ENCODE measurements around the gene KRTAP20-3. TPM values are rescaled to one million over a fixed set of nuclear protein-coding genes. Genes with fewer than 3 reads are reported as not detected.

KRTAP20-3 gene
- total and polyA plus RNA-seq, 2 donors (not counting 3 experiments of a cell fraction or from before 2014, with no cell fraction given): not detected

GRCh38 chr21:30629200-30629599 is 13.5 kb upstream of the KRTAP20-3 start:
- no peak overlapping the region for H3K9ac ChIP-seq (replicated peaks; ENCODE audit: extremely low read depth, insufficient read depth, low read length)
- TF ChIP-seq, protein P1, sequence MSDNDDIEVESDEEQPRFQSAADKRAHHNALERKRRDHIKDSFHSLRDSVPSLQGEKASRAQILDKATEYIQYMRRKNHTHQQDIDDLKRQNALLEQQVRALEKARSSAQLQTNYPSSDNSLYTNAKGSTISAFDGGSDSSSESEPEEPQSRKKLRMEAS (IDR thresholded peaks at IDR 0.05; ENCODE audit: insufficient read depth, insufficient read length): no peak
- TF ChIP-seq MYC (IDR thresholded peaks at IDR 0.05; ENCODE audit: low read depth, low read length) (no peak), FOS (IDR thresholded peaks at IDR 0.05; ENCODE audit: borderline replicate concordance, insufficient read depth, low read length) (no peak), JUN (IDR thresholded peaks at IDR 0.05; ENCODE audit: borderline replicate concordance, insufficient read depth, insufficient read length, low read depth) (no peak), EZH2 (IDR thresholded peaks at IDR 0.05; ENCODE audit: borderline replicate concordance, low read depth, low read length, severe bottlenecking) (no peak), POLR2A (IDR thresholded peaks at IDR 0.05; ENCODE audit: low read depth, low read length) (no peak), POLR2AphosphoS5 (IDR thresholded peaks at IDR 0.05; ENCODE audit: insufficient read depth, low read depth, low read length) (no peak)
- TF ChIP-seq, protein P2, sequence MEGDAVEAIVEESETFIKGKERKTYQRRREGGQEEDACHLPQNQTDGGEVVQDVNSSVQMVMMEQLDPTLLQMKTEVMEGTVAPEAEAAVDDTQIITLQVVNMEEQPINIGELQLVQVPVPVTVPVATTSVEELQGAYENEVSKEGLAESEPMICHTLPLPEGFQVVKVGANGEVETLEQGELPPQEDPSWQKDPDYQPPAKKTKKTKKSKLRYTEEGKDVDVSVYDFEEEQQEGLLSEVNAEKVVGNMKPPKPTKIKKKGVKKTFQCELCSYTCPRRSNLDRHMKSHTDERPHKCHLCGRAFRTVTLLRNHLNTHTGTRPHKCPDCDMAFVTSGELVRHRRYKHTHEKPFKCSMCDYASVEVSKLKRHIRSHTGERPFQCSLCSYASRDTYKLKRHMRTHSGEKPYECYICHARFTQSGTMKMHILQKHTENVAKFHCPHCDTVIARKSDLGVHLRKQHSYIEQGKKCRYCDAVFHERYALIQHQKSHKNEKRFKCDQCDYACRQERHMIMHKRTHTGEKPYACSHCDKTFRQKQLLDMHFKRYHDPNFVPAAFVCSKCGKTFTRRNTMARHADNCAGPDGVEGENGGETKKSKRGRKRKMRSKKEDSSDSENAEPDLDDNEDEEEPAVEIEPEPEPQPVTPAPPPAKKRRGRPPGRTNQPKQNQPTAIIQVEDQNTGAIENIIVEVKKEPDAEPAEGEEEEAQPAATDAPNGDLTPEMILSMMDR (IDR thresholded peaks at IDR 0.05; ENCODE audit: extremely low read depth in 1 of 2, insufficient read depth in 1 of 2, low read depth in 1 of 2, low read length in 2 of 2): no peak
- no peak overlapping the region for H3K4me3 ChIP-seq (replicated peaks in 1 of 3; ENCODE audit: insufficient read depth in 1 of 3, low read depth in 1 of 3, low read length in 3 of 3)
- dilution Hi-C loops (cut with MboI; ENCODE audit: extremely low pct_ligation_motif_present, low sequenced_read_pairs) (no loop called here), intact Hi-C loops (cut with micrococcal nuclease) (no loop called here)
- no peaks in the 10 kb centered on the region for H3K9me1 ChIP-seq (replicated peaks; ENCODE audit: control insufficient read depth, extremely low read depth, insufficient read depth, low read length)
- H3K36me3 ChIP-seq (ENCODE audit: control insufficient read depth in 2 of 2, extremely low read depth in 1 of 2, insufficient read depth in 2 of 2, low read length in 2 of 2): no peaks in the 10 kb centered on the region
- H3K27me3 ChIP-seq (ENCODE audit: control insufficient read depth in 2 of 2, insufficient read depth in 2 of 2, low read length in 2 of 2): no peaks in the 10 kb centered on the region
- no peak overlapping the region for H2AFZ ChIP-seq (ENCODE audit: low read depth, low read length)
- POLR2A ChIA-PET: no interaction called here
- no peak overlapping the region for H3K4me2 ChIP-seq (ENCODE audit: insufficient read depth, low read length)
- H4K20me1 ChIP-seq (replicated peaks; ENCODE audit: control insufficient read depth, extremely low read depth, insufficient read depth, low read length): no peaks in the 10 kb centered on the region
- CTCF ChIA-PET: no interaction called here
- no TSS peak for BruUV-seq (replicated peaks)
- H3K4me1 ChIP-seq (ENCODE audit: control insufficient read depth, extremely low read depth, insufficient read depth, low read length): no peaks in the 10 kb centered on the region
- FAIRE-seq (no peak), DNase-seq (ENCODE audit: low read depth, low spot score) (no peak)
- H3K27ac ChIP-seq (ENCODE audit: insufficient read depth, low read depth, low read length): no peak overlapping the region
- no peaks in the 10 kb centered on the region for H3K79me2 ChIP-seq (ENCODE audit: control insufficient read depth, insufficient read depth, low read length)
- H3K9me3 ChIP-seq (replicated peaks; ENCODE audit: control insufficient read depth, insufficient read depth, low read length): peaks cover 9% of the 10 kb centered on the region
